Activated naive CD4-positive, alpha-beta T cell treated with anti-CD3 and anti-CD28 coated beads, Interleukin-2, amount 50 U/mL, for 24 hours (primary cell): Measurements from ENCODE around the gene CEND1.
"Not testable (repeated sequence)": the region's sequence is repeated elsewhere in the genome, so short reads cannot be mapped to it uniquely, and the experiment has no call there.

Source experiments
- H3K27ac Mint-ChIP-seq: one replicate; pipeline ENCODE4 v1.8.0; 2021; ENCODE audit warnings: mild to moderate bottlenecking, mixed read lengths
- H3K27me3 Mint-ChIP-seq: one replicate; pipeline ENCODE4 v1.8.0; 2021; ENCODE audit warnings: mixed read lengths
- H3K36me3 Mint-ChIP-seq: one replicate; pipeline ENCODE4 v1.8.0; 2021; ENCODE audit warnings: mixed read lengths
- H3K4me1 Mint-ChIP-seq: one replicate; pipeline ENCODE4 v1.8.0; 2021; ENCODE audit warnings: mixed read lengths
- H3K4me3 Mint-ChIP-seq: one replicate; pipeline ENCODE4 v1.8.0; 2021; ENCODE audit warnings: mild to moderate bottlenecking, mixed read lengths
- H3K9me3 Mint-ChIP-seq: one replicate; pipeline ENCODE4 v1.8.0; 2021; ENCODE audit warnings: mixed read lengths

CEND1 gene

GRCh38 chr11:749731-750130, 40.2 kb downstream of the CEND1 start:
- H3K9me3 Mint-ChIP-seq, result no peaks in the 10 kb centered on the region
- no peaks in the 10 kb centered on the region for H3K36me3 Mint-ChIP-seq
- H3K27me3 Mint-ChIP-seq, result no peaks in the 10 kb centered on the region
- peaks cover 18% of the 10 kb centered on the region for H3K4me1 Mint-ChIP-seq
- peak overlapping the region; percentile 70 for H3K4me3 Mint-ChIP-seq
- H3K27ac Mint-ChIP-seq, result peak overlapping the region; percentile 35

GRCh38 chr11:748007-748359, 41.9 kb downstream of the CEND1 start:
- H3K27ac Mint-ChIP-seq, result peak overlapping the region; percentile 94
- H3K27me3 Mint-ChIP-seq, result no peaks in the 10 kb centered on the region
- peak overlapping the region; percentile 90 for H3K4me3 Mint-ChIP-seq
- peaks cover 18% of the 10 kb centered on the region for H3K4me1 Mint-ChIP-seq
- H3K9me3 Mint-ChIP-seq, result no peaks in the 10 kb centered on the region
- no peaks in the 10 kb centered on the region for H3K36me3 Mint-ChIP-seq

- Mint-ChIP-seq H3K9me3 (no peaks in the 10 kb centered on the region), H3K27ac (peak within 1 kb of the TSS; percentile 94), H3K4me3 (peak within 1 kb of the TSS; percentile 90), H3K36me3 (no peaks in the 10 kb centered on the region), H3K27me3 (no peaks in the 10 kb centered on the region), H3K4me1 (peaks cover 14% of the 10 kb centered on the region)
Measured at GRCh38 chr11:747158-748006, 42.5 kb downstream of the CEND1 start, which contains the start of gene TALDO1. Gene TALDO1 (plus strand): TSS chr11:747464. CDS start chr11:747482, 18 bp downstream.

- no peaks in the 10 kb centered on the region for H3K9me3 Mint-ChIP-seq
- H3K36me3 Mint-ChIP-seq, result no peaks in the 10 kb centered on the region
- peaks cover 13% of the 10 kb centered on the region for H3K4me1 Mint-ChIP-seq
Measured at GRCh38 chr11:746289-747157, 43.4 kb downstream of the CEND1 start.

GRCh38 chr11:745428-745827, 44.5 kb downstream of the CEND1 start:
- H3K4me3 Mint-ChIP-seq, result no peak overlapping the region
- H3K9me3 Mint-ChIP-seq, result no peaks in the 10 kb centered on the region
- H3K27ac Mint-ChIP-seq, result no peak overlapping the region
- no peaks in the 10 kb centered on the region for H3K27me3 Mint-ChIP-seq
- H3K4me1 Mint-ChIP-seq, result peaks cover 13% of the 10 kb centered on the region
- no peaks in the 10 kb centered on the region for H3K36me3 Mint-ChIP-seq

More at GRCh38 chr11:746289-747157, 43.4 kb downstream of the CEND1 start:
- no peaks in the 10 kb centered on the region for H3K27me3 Mint-ChIP-seq
- peak overlapping the region; percentile 86 for H3K27ac Mint-ChIP-seq
- H3K4me3 Mint-ChIP-seq, result peak overlapping the region; percentile 88

GRCh38 chr11:742571-743201, 47.2 kb downstream of the CEND1 start:
- H3K27me3 Mint-ChIP-seq, result no peaks in the 10 kb centered on the region
- no peaks in the 10 kb centered on the region for H3K36me3 Mint-ChIP-seq
- H3K9me3 Mint-ChIP-seq, result no peaks in the 10 kb centered on the region
- no peak overlapping the region for H3K4me3 Mint-ChIP-seq
- peak overlapping the region; percentile 30 for H3K27ac Mint-ChIP-seq
- H3K4me1 Mint-ChIP-seq, result peaks cover 9% of the 10 kb centered on the region

GRCh38 chr11:742156-742546, 47.7 kb downstream of the CEND1 start:
- Mint-ChIP-seq H3K27me3 (no peaks in the 10 kb centered on the region), H3K27ac (no peak overlapping the region)

GRCh38 chr11:737899-738298, 52.0 kb downstream of the CEND1 start:
- not testable (repeated sequence) for H3K9me3 Mint-ChIP-seq, H3K27me3 Mint-ChIP-seq, H3K36me3 Mint-ChIP-seq
- Mint-ChIP-seq H3K27ac (peak overlapping the region; percentile 17), H3K4me1 (peaks cover 13% of the 10 kb centered on the region), H3K4me3 (peak overlapping the region; percentile 68)

More at GRCh38 chr11:742156-742546, 47.7 kb downstream of the CEND1 start:
- H3K36me3 Mint-ChIP-seq, result no peaks in the 10 kb centered on the region
- no peak overlapping the region for H3K4me3 Mint-ChIP-seq
- H3K4me1 Mint-ChIP-seq, result peaks cover 15% of the 10 kb centered on the region
- H3K9me3 Mint-ChIP-seq, result no peaks in the 10 kb centered on the region

GRCh38 chr11:737366-737765, 52.5 kb downstream of the CEND1 start:
- H3K9me3 Mint-ChIP-seq, result no peaks in the 10 kb centered on the region
- peak overlapping the region; percentile 68 for H3K4me3 Mint-ChIP-seq
- no peaks in the 10 kb centered on the region for H3K27me3 Mint-ChIP-seq
- no peaks in the 10 kb centered on the region for H3K36me3 Mint-ChIP-seq
- H3K27ac Mint-ChIP-seq, result peak overlapping the region; percentile 30
- H3K4me1 Mint-ChIP-seq, result peaks cover 13% of the 10 kb centered on the region
